A549 treated with dexamethasone at 1 μM for 4 hours (cell line): ENCODE data around the gene GPR12. TPM values are rescaled to one million over a fixed set of nuclear protein-coding genes. Genes with fewer than 3 reads are reported as not detected.

Experiments used
- total RNA-seq: library from RNA; stranded (reverse); fragments of 200-300 nt; extraction: Qiagen RNA extraction; gene quantifications from 5 replicates; pipeline ENCODE4 v1.2.3, GENCODE V29; 2022

GPR12 gene, protein sequence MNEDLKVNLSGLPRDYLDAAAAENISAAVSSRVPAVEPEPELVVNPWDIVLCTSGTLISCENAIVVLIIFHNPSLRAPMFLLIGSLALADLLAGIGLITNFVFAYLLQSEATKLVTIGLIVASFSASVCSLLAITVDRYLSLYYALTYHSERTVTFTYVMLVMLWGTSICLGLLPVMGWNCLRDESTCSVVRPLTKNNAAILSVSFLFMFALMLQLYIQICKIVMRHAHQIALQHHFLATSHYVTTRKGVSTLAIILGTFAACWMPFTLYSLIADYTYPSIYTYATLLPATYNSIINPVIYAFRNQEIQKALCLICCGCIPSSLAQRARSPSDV
- not detected in 5 replicates for total RNA-seq

DNA sequence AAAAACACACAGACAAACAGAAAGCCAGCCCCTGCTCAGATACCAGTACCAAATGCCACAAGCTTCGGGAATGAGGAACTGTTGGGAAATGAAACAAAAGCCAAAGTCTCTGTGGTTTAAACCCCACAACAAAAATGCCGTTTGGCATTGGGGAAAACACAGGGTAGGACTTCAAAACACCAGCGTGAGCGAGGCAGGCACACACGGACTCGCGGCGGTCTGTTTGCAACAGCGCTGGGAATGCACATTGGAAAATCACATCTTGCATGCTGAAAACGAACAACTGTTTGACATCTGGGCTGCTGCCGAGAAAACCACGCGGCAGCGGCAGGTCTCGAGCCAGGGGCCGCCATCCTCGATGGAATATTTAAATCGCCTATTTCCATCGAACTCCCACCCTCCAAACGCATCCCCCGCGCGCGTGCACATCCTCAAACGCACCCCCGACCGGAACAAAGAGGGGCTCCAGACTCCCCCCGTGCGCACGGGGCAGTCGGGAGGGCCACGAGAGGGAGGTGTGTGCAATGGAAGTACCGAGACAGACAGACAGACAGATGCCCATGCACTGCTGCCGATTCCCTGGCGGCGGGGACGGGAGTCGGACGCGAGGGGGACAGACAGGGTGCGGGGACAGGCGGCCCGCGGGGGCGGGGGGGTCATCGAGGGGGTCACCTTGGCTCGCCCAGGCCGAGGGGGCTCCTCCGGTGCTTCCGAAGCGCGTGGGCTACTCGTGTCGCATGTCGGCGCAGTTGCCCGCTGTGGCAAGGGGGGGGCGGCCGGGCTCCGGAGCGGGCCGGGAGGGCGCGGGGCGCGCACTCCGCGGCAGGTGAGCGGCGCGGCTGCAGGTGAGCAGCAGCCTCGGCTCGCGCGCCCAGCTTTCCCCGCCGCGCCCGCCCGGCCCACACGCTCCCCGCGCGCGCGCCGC, at the start of gene GPR12:
Gene GPR12, minus strand, starts transcription at position 880 of the 925 bp plus-strand sequence. CDS start 959 bp downstream, outside the sequence.

Other genes starting within 250 kb of the GPR12 start
- 0.10 to 0.15 TPM (median 0.12 TPM) in 5 replicates for gene WASF3, start 203.1 kb downstream of the GPR12 start, total RNA-seq